CD14-positive monocyte (primary cell): Measurements from ENCODE around the gene LACTBL1. TPM values are rescaled to one million over a fixed set of nuclear protein-coding genes. Genes with fewer than 3 reads are reported as not detected.

ENCODE experiments used
- DNase-seq, 3 donors: peaks; one replicate each; pipeline ENCODE4 v3.0.0-alpha.2; 2011 to 2022
- H2AFZ ChIP-seq: 2 replicates; pipeline ENCODE4 v1.6.0; 2012; ENCODE audit warnings: mild to moderate bottlenecking, low read depth, low read length, inconsistent platforms; ENCODE audit not compliant: insufficient read depth, poor library complexity, severe bottlenecking
- H3K27ac ChIP-seq, 2 donors: 1 replicate in 1 of 2; 2 replicates in 1 of 2; pipeline ENCODE4 v1.5.1; 2012 to 2013; ENCODE audit warnings: low read length in 2 of 2, control low read depth in 1 of 2, inconsistent platforms in 1 of 2, low read depth in 1 of 2, mild to moderate bottlenecking in 1 of 2
- H3K27me3 ChIP-seq, 2 donors: one replicate each; pipeline versions ENCODE4 v1.6.0 to v1.6.1; 2011 to 2013; ENCODE audit warnings: low read length in 2 of 2; ENCODE audit not compliant: control insufficient read depth in 2 of 2, insufficient read depth in 2 of 2
- H3K36me3 ChIP-seq, 2 donors: replicated peaks in 1 of 2; 1 replicate in 1 of 2; 2 replicates in 1 of 2; pipeline versions ENCODE4 v1.5.1 to v1.6.1; 2012 to 2013; ENCODE audit warnings: low read length in 2 of 2, control low read depth in 1 of 2, inconsistent platforms in 1 of 2, mild to moderate bottlenecking in 1 of 2; ENCODE audit not compliant: insufficient read depth in 2 of 2, control insufficient read depth in 1 of 2
- H3K4me1 ChIP-seq, 2 donors: 1 replicate in 1 of 2; 2 replicates in 1 of 2; pipeline versions ENCODE4 v1.5.1 to v1.6.1; 2012 to 2013; ENCODE audit warnings: low read length in 2 of 2, control low read depth in 1 of 2, inconsistent platforms in 1 of 2, mild to moderate bottlenecking in 1 of 2, moderate library complexity in 1 of 2; ENCODE audit not compliant: insufficient read depth in 2 of 2, control insufficient read depth in 1 of 2
- H3K4me2 ChIP-seq: replicated peaks from 2 replicates; pipeline ENCODE3; 2012; ENCODE audit warnings: low read length, moderate library complexity, mild to moderate bottlenecking; ENCODE audit not compliant: poor library complexity, severe bottlenecking; ENCODE audit errors: extremely low read depth
- H3K4me3 ChIP-seq, 3 experiments: fragments of 200-600 bp in 1 of 3; sonication (generic) in 1 of 3; replicated peaks in 1 of 3; 1 replicate in 2 of 3; 2 replicates in 1 of 3; pipeline ENCODE4 v1.5.1; 2011 to 2013; ENCODE audit warnings: low read length in 3 of 3, mild to moderate bottlenecking in 3 of 3, control low read depth in 2 of 3, low read depth in 2 of 3, inconsistent platforms in 1 of 3, moderate library complexity in 1 of 3
- H3K79me2 ChIP-seq: 2 replicates; pipeline ENCODE4 v1.6.0; 2012; ENCODE audit warnings: mild to moderate bottlenecking, control low read depth, inconsistent platforms, low read length, moderate library complexity; ENCODE audit not compliant: insufficient read depth
- H3K9ac ChIP-seq: 2 replicates; pipeline ENCODE4 v1.6.0; 2017; ENCODE audit warnings: low read length, mild to moderate bottlenecking; ENCODE audit not compliant: insufficient read depth, poor library complexity, severe bottlenecking
- H3K9me3 ChIP-seq, 2 donors: replicated peaks in 1 of 2; 1 replicate in 1 of 2; 2 replicates in 1 of 2; pipeline versions ENCODE4 v1.5.1 to v1.6.1; 2012 to 2013; ENCODE audit warnings: low read length in 2 of 2, control low read depth in 1 of 2; ENCODE audit not compliant: control insufficient read depth in 1 of 2, insufficient read depth in 1 of 2
- H4K20me1 ChIP-seq: 2 replicates; pipeline ENCODE4 v1.6.0; 2012; ENCODE audit warnings: mild to moderate bottlenecking, low read length, control low read depth, moderate library complexity; ENCODE audit not compliant: insufficient read depth
- H3K27ac Mint-ChIP-seq, 7 donors: one replicate each; pipeline ENCODE4 v1.8.0; 2020; ENCODE audit warnings: mild to moderate bottlenecking in 7 of 7, mixed read lengths in 7 of 7, moderate library complexity in 6 of 7, inconsistent platforms in 2 of 7
- H3K27me3 Mint-ChIP-seq, 3 donors: one replicate each; pipeline ENCODE4 v1.8.0; 2021 to 2022; ENCODE audit warnings: low read depth in 3 of 3, mild to moderate bottlenecking in 3 of 3, mixed read lengths in 3 of 3, moderate library complexity in 3 of 3, inconsistent platforms in 1 of 3
- H3K36me3 Mint-ChIP-seq, 2 donors: one replicate each; pipeline ENCODE4 v1.8.0; 2020; ENCODE audit warnings: mixed read lengths in 2 of 2, inconsistent platforms in 1 of 2, mild to moderate bottlenecking in 1 of 2
- H3K4me1 Mint-ChIP-seq: one replicate; pipeline ENCODE4 v1.8.0; 2020; ENCODE audit warnings: mild to moderate bottlenecking, mixed read lengths
- H3K4me3 Mint-ChIP-seq, 2 donors: one replicate each; pipeline ENCODE4 v1.8.0; 2020; ENCODE audit warnings: mild to moderate bottlenecking in 2 of 2, mixed read lengths in 2 of 2, moderate library complexity in 1 of 2
- H3K9me3 Mint-ChIP-seq, 7 donors: one replicate each; pipeline ENCODE4 v1.8.0; 2020 to 2022; ENCODE audit warnings: mixed read lengths in 7 of 7, mild to moderate bottlenecking in 6 of 7, moderate library complexity in 6 of 7, inconsistent platforms in 2 of 7
- WGBS: methylation state at CpG from one replicate; pipeline ENCODE4 v1.1.5; 2013; ENCODE audit warnings: missing lambda C conversion rate; ENCODE audit not compliant: insufficient coverage; 5-methylcytosine and 5-hydroxymethylcytosine counted together
- intact Hi-C, 2 donors: fragments of 100-400 bp; cut with micrococcal nuclease; formaldehyde crosslinking; loops; one replicate each; pipeline versions ENCODE4 v1.15.0 to v1.15.1; 2023
- polyA plus RNA-seq, 3 donors: library from polyadenylated mRNA; depleted of rRNA in 1 of 3; unstranded in 2 of 3; stranded (reverse) in 1 of 3; fragments of 300-500 nt in 2 of 3; fragments of >200 nt in 1 of 3; fragmentation: Illumina TruSeq in 2 of 3; gene quantifications; 1 replicate in 2 of 3; 2 replicates in 1 of 3; pipeline ENCODE4 v1.2.3, GENCODE V29; 2012 to 2021
- TF ChIP-seq, protein P1 (sequence below): fragments of 200-600 bp; IDR thresholded peaks from one replicate; pipeline ENCODE4 v1.8.0; 2022; ENCODE audit warnings: antibody characterized with exemption, mild to moderate bottlenecking

The LACTBL1 gene
- polyA plus RNA-seq, 3 donors: not detected

DNA sequence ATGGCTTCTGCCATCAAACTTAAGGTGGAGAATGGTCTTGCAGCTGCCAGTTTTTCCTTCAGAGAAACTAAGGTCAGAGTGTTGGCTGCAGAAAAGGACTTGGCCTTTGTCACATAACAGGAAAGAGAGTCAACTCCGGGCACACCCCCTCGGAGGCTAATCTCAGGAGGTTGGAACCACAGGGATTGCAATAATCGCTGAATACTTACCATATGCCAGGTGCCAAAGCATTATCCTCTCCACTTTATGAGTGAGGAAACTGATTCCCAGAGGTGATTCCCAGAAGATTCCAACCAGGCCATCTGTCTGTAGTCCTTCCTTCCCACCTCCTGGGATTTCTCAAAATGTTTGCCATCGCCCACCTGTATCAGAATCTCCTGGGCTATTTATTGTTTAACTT, 54.0 kb downstream of the LACTBL1 start:
- Histone ChIP-seq H3K9ac (no peak overlapping the region), H3K4me1 (no peaks in the 10 kb centered on the region)

DNA sequence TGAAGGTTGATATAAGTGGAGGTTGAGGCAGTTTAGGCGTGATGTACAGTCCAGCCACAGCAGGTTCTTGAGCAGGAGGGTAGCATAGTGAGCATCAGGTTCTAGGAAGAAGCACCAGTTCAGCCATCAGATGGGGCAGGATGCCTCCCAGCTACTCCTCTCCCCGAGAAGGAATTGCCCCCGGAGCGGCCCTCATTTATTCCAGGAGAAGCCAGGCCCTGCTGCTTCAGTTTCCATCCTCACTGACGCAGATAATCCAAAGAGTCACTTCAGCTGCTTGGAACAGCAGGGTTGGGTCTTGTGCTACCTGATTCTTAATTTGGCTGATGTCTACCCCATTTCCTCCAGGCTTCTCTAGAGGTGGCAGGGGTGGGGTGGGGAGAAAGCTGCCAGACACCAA, 54.7 kb downstream of the LACTBL1 start:
- no peaks in the 10 kb centered on the region for H3K4me1 Mint-ChIP-seq
- Histone ChIP-seq H3K27ac (no peak overlapping the region), H2AFZ (no peak overlapping the region), H3K27me3 (no peaks in the 10 kb centered on the region), H3K9ac (no peak overlapping the region), H3K36me3 (no peaks in the 10 kb centered on the region), H3K9me3 (no peaks in the 10 kb centered on the region), H3K4me3 (no peak overlapping the region), H4K20me1 (no peaks in the 10 kb centered on the region), H3K4me2 (no peak overlapping the region), H3K79me2 (no peaks in the 10 kb centered on the region), H3K4me1 (no peaks in the 10 kb centered on the region)
- TF ChIP-seq, protein P1, sequence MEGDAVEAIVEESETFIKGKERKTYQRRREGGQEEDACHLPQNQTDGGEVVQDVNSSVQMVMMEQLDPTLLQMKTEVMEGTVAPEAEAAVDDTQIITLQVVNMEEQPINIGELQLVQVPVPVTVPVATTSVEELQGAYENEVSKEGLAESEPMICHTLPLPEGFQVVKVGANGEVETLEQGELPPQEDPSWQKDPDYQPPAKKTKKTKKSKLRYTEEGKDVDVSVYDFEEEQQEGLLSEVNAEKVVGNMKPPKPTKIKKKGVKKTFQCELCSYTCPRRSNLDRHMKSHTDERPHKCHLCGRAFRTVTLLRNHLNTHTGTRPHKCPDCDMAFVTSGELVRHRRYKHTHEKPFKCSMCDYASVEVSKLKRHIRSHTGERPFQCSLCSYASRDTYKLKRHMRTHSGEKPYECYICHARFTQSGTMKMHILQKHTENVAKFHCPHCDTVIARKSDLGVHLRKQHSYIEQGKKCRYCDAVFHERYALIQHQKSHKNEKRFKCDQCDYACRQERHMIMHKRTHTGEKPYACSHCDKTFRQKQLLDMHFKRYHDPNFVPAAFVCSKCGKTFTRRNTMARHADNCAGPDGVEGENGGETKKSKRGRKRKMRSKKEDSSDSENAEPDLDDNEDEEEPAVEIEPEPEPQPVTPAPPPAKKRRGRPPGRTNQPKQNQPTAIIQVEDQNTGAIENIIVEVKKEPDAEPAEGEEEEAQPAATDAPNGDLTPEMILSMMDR: no peak
- WGBS: 89% methylated on average over 4 of the region's 5 CpGs
- DNase-seq: no peak
- H3K36me3 Mint-ChIP-seq: no peaks in the 10 kb centered on the region
- no peak overlapping the region for H3K4me3 Mint-ChIP-seq
- no peak overlapping the region for H3K27ac Mint-ChIP-seq
- intact Hi-C loops: no loop called here
- H3K9me3 Mint-ChIP-seq: peaks cover 0 to 2% (median 0%) of the 10 kb centered on the region in 7 donors
- H3K27me3 Mint-ChIP-seq: peaks cover 3 to 8% (median 7%) of the 10 kb centered on the region in 3 donors

More for the DNA sequence above, 54.0 kb downstream of the LACTBL1 start:
- Histone ChIP-seq H3K27ac (no peak overlapping the region), H3K79me2 (no peaks in the 10 kb centered on the region), H3K4me3 (no peak overlapping the region), H2AFZ (no peak overlapping the region), H4K20me1 (no peaks in the 10 kb centered on the region), H3K27me3 (no peaks in the 10 kb centered on the region), H3K4me2 (no peak overlapping the region), H3K9me3 (no peaks in the 10 kb centered on the region), H3K36me3 (no peaks in the 10 kb centered on the region)
- Mint-ChIP-seq H3K4me1 (no peaks in the 10 kb centered on the region), H3K4me3 (no peak overlapping the region), H3K36me3 (no peaks in the 10 kb centered on the region), H3K27ac (peak overlapping the region in 1 of 7 donors; percentile 33), H3K27me3 (peaks cover 3 to 8% (median 7%) of the 10 kb centered on the region in 3 donors), H3K9me3 (peaks cover 0 to 2% (median 0%) of the 10 kb centered on the region in 7 donors)
- TF ChIP-seq, protein P1: no peak
- 91% methylated on average over 4 of the region's 4 CpGs for WGBS
- DNase-seq: no peak
- intact Hi-C loops: no loop called here
